NCI-H2196 treated with DMSO at 0.1 percent for 48 hours (cell line): ENCODE data around the gene KCTD17.

Experiments
- DNase-seq: peaks from one replicate; lab custom pipeline; 2025; ENCODE audit not compliant: unreplicated experiment; lab: John Stamatoyannopoulos, UW

Gene KCTD17

GRCh38 chr22:37075822-37076433 is 24.4 kb downstream of the KCTD17 start:
- no peak for DNase-seq

GRCh38 chr22:37077802-37078448 is 26.4 kb downstream of the KCTD17 start:
- DNase-seq: no peak

- DNase-seq: no peak
Observed at GRCh38 chr22:37079158-37079557, 27.6 kb downstream of the KCTD17 start.

GRCh38 chr22:37079668-37080171 is 28.2 kb downstream of the KCTD17 start:
- DNase-seq: no peak

- no peak for DNase-seq
Observed at GRCh38 chr22:37080438-37080837, 28.9 kb downstream of the KCTD17 start.

- DNase-seq: no peak
Observed at GRCh38 chr22:37080838-37081237, 29.3 kb downstream of the KCTD17 start.

- no peak for DNase-seq
Observed at GRCh38 chr22:37082251-37082873, 30.8 kb downstream of the KCTD17 start.

GRCh38 chr22:37083914-37084313 is 32.4 kb downstream of the KCTD17 start:
- no peak for DNase-seq

- no peak for DNase-seq
Observed at GRCh38 chr22:37084385-37084784, 32.8 kb downstream of the KCTD17 start.

GRCh38 chr22:37086184-37086583 is 34.6 kb downstream of the KCTD17 start:
- DNase-seq: no peak

GRCh38 chr22:37088108-37088605 is 36.6 kb downstream of the KCTD17 start:
- DNase-seq: no peak

GRCh38 chr22:37088750-37089408 is 37.3 kb downstream of the KCTD17 start:
- DNase-seq: no peak

- no peak for DNase-seq
Observed at GRCh38 chr22:37089434-37089833, 37.9 kb downstream of the KCTD17 start.

GRCh38 chr22:37090920-37091695 is 39.6 kb downstream of the KCTD17 start:
- DNase-seq: no peak

- DNase-seq: no peak
Observed at GRCh38 chr22:37091994-37092393, 40.5 kb downstream of the KCTD17 start.

- no peak for DNase-seq
Observed at GRCh38 chr22:37092997-37093396, 41.5 kb downstream of the KCTD17 start.

GRCh38 chr22:37094239-37094638 is 42.7 kb downstream of the KCTD17 start:
- DNase-seq: no peak

GRCh38 chr22:37095113-37095512 is 43.6 kb downstream of the KCTD17 start:
- no peak for DNase-seq

GRCh38 chr22:37097346-37097745 is 45.8 kb downstream of the KCTD17 start:
- DNase-seq: no peak

- DNase-seq: peak; percentile 11
Observed at GRCh38 chr22:37098976-37099591, 47.5 kb downstream of the KCTD17 start.
